HG02623 (cell line): ENCODE results near the gene NRXN3.

ENCODE experiments used
- ATAC-seq: cut with Tn5 transposase; IDR thresholded peaks from one replicate; pipeline ENCODE4 v1.9.1; 2021; ENCODE audit warnings: moderate library complexity; ENCODE audit not compliant: unreplicated experiment

The NRXN3 gene

DNA sequence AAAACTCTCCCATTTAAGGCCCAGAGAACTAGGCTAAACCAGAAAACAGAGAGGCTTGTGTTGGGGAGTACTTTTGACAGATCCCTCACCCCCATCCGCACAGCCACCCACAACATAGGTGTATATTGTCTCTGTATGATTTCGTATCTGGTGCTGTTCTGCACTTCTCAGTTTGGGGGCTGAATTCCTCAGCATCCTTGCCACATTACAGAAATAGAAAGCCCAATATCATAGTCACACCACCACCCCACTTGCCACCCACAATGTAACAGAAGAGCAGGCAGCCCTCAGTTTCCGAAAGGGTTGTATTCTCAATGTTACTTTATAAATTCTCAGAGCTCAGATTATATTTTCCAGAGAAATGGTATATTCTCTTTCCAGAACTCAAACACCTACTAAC, 1090.2 kb downstream of the NRXN3 start:
- ATAC-seq = no peak

DNA sequence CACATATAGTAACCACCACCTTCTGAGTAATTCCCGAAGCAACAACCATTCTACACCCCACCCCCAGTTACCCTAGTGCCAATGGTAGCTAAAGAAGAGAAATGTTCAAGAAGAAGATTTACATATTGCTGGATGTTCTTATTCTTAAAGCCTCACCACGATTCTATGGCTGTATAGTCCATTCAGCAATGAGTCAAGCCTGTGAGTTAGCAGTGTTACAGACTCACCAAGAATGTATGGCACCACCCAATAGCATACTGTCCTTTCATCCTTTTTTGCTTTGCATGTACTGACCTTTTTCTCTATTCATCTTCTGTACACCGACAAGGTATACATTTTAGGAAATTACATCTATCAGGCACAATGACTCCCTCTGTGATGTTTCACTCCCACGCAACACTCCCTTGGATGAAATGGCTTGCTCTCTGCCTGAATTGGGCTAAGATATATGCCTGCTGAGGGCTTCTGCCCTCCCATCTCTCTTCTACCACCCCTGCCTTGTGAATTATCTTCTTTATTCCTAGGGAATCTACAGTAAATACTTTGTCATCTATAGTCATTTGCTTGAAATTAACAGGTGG, 1095.3 kb downstream of the NRXN3 start:
- ATAC-seq = no peak

DNA sequence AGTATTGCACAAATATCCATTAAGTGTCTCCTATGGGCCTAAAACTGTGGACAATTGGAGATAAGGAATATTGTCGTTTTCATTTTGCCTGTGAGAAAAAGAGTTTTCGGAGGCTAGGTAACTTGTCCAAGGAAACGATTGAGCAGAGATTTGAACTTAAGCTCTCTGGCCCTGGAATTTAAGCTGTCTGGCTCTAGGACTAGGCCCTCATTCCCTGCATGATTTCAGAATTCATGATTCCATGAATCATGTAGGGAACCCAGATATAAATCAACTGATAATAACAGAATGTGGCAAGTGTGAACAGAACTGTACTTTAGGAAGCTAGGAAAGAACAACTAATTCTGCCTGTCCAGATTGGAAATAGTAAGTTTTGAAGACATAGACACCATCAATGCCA, 1100.2 kb downstream of the NRXN3 start:
- no peak for ATAC-seq

DNA sequence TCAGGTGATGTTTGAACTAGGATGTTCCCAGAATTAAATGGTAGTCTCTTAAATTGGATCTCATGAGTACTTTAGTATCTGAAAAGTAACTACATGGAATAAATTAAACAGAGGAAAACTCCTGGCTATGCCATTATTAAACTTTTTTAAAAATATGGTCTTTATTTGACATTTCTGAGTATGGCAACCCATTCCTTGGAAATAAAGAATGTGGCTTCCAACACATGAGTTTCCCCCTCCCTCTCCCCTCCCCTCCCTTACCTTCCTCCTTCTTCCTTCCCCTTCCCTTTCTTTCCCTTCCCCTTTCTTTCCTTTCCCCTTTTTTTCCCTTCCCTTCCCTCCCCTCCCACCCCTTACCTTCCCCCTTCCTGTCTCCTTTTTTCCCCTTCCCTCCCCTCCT, 1100.9 kb downstream of the NRXN3 start:
- no peak for ATAC-seq

DNA sequence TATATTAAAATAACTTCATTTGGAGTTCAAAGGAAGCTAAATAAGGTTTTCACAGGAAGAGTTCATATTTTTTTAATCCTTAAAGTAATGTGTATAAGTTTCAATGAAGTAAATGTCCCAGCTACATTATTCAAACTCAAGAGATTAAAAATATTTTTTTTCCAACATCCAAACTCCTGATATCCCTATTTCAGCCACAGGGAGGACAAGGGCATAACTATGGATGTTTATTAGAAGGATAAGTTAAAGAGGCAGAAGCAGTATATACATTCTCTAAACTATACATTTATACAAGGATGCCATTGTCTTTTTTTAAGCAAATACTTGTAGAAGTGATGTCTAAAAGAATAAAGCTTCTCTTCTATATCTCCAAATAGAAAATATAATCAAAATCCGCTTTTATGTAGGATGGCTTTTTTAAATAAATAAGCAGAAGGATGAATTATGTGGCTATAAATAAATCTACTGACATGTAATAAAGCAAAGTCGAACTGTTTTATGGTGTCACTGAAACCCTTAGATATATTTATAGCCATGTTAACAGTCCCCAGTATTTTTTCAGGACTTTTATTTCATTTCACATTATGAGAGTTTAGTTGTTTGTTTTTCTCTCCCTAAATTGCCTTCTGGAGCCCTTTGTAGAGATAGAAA, 1104.6 kb downstream of the NRXN3 start:
- ATAC-seq = no peak

DNA sequence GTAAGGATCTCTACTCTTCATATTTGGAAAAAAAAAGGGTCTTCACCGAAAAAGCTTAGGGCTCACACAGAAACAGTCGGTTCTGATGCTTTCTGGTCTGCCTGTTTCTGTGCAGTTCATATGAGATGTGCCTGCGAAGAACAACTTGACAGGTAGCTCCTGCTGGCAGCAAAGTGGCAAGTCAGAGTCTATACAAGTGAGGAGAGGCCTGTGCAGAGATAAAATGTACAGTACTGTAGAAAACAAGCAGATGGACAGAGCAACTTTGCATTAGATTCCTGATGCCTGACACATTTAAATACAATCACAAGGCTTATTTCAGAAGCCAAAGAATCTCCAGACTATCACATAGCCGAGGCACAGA, 1105.1 kb downstream of the NRXN3 start:
- no peak for ATAC-seq

DNA sequence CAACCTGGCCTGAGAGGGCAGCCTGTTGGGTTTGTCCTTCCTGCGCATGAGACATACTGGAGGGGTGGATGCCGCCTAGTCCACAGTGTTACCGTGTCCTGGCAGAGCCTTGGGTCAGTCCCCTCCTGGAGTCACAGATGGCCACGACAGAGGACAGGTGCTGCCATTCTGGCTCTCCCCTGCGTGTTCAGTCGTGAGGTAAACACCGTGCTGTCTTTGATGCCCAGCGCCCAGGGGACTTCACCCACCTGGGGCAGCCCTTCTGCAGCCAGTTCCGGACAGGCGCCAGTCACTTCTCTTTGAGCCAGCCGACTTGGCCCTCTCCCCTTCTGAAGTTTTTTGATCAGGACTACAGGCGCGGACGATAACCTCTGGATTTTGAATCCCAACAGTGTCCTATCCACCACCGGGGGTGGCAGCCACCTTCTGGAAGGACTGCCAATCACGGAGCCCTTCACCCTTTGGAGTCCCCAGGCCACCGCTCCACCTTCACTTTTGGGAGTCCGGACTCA, 1108.2 kb downstream of the NRXN3 start:
- ATAC-seq = no peak

DNA sequence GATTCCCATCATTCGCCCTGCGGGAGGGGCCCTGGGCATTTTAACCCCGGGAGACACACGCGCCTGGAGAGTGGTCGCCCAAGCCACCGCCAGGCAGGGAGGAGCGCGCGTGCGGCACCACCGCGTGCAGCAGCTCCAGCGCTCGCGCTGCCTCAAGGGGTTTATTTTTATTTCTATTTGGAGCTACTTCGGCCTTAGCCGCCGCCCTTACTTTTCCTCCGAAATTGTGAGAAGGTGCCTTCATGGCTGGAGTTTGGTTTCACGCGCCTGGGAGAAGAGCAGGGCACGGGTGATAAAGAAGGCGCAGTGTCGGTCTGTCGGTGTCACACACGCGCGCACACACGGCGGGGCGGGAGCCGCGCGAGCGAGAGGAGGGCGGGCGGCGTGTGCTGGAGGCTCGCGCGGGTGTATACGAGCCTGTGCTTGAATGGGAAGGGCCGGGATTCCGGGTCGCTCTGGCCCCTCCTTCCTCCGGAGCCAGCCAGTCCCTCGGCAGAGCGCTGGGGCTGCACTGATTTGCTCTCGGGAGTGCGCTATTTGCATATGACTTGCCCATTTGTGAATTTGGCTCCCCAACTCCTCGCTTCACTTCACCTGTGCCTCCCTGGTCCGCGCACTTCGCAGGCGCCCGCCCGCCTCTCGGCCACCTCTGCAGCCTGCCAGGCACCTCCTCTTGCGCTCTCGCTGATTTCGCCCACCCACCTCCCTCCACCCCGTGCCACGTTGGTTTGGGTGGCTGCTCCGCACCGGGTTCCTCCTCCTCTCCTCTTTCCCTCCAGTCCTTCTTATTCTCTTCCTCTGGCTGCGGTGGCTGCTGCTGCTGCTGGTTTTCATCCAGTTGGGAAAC, 1108.8 kb downstream of the NRXN3 start:
- ATAC-seq = no peak

DNA sequence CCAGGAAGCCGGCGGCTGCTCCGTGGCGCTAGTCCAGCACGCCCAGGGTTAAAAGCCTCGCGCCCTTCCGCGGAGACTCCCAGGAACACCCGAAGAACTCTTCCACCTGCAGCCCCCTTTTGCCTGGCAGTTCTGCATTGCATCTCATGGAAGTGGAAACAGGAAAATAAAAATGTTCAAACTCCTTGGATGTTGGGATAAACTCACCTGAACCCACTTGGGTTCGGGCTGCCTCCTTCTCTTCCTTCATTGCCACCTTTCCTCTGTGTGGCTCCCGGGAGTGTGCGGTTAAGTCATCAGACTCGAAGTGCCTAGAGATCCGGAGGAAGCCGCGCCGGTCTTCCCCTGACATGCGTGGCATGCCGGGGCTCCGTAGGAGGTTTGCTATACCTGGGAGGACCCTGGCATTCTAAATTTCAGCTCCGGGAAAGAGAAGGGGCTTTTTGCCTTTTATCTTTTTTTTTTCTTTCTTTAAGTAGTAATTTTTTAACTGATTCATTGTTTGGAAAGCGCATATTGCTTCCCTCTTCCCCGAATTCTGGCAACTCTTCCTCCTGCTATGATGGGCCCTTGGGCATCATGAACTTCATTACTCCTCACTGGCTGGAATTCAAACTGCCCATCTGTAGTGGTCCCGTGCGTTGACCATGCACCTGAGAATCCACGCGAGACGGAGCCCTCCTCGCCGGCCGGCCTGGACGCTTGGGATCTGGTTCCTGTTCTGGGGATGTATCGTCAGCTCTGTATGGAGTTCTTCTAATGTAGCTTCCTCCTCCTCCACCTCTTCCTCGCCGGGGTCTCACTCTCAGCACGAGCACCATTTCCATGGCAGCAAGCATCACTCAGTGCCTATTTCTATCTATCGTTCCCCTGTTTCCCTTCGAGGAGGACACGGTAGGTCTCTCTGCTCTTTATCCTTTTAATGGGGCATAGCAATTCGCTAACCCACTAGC, 1109.7 kb downstream of the NRXN3 start:
- no peak for ATAC-seq

DNA sequence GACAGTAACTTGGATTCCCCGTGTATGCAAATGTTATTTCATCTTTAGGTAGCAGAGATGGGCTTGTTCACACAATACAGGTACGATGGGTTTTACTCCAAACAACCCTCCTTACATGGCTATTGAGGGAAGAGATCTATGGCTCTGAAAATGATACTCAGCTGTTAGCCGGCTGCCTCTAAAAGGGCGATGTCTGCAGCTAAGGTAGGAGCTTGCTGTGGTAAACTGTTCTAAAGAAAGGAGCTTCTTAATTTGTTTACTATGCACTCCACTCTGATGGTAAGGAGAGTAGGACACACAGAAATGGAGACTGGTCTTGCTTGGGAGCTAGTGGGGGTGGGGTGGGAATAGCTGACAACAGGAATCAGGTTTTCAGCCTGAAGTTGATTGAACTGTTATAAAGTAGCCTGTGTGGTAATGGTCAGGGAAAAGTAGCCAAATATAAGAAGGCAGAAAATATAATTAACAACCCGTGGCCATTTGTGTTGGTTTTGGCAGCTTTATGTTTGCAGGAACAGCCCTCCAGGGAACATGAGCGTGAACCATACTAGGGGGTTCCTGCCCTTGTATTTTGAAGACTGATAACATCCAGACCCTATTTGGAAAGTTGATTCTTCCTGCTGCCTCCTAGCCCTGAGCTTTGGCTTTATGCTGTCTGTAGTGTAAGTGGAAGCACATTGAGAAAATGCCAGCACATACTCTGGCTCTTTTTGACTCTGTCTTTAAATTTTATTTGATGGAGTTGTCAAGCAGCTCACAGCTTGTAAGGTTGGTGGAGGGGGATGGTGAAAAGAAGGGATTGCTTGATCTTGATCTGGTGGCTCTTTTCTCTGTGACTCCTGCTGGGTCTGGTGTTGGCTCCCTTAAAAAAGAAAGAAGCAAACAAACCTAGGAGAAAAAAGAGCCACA, 1111.3 kb downstream of the NRXN3 start:
- ATAC-seq = no peak

DNA sequence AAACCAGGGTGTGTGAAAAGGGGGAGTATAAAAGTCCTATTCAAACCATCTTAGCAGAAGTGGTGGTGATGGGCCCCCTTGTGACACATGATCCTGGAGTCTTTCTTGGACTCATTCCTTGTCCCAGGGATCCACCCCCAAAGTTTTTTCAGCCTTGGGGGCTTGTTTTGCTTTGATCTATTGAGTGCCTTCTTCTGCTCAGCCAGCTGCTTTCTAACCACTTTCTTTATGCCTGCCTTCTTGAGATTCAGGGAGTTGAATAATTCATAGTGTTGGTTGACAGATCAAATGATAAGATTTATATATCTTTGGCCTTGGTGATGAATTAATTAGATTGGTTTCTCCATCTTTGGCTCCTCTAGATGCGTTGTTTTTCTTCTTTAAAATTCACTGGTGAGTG, 1114.4 kb downstream of the NRXN3 start:
- no peak for ATAC-seq

DNA sequence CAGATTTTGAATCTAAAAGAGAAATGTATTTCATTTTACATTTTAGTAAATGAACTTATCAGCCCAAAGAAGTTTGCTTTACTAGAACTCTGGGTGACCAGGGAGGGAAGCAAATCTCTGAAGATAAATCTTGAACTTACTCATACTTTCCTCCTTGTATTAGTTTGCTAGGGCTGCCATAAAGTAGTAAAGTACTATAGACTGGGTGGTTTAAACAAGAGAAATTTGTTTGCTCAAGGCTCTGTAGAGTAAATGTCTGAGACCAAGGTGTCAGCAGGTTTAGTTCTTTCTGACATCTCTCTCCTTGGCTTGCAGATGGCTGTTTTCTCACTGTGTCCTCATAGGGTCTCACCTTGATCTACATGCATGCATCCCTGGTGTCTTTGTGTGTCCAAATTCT, 1115.1 kb downstream of the NRXN3 start:
- no peak for ATAC-seq

DNA sequence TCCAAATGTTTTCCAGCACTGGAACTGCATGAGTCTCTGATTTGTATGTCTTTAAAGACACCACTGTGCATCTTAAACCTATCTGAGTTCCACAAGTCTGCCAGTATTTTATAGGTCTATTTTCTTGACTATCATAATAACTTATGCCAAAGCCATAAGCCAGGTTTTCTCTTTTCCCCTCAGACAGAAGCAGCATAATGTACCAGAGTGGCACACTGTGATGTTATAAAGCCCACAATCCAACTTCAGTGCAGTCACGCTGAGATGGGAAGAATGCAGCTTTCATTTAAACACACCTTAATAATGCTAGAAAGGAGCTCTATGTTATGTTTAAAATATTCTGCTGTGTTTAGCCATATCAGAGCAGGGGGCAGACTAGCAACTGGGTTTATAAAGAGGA, 1117.8 kb downstream of the NRXN3 start:
- no peak for ATAC-seq

DNA sequence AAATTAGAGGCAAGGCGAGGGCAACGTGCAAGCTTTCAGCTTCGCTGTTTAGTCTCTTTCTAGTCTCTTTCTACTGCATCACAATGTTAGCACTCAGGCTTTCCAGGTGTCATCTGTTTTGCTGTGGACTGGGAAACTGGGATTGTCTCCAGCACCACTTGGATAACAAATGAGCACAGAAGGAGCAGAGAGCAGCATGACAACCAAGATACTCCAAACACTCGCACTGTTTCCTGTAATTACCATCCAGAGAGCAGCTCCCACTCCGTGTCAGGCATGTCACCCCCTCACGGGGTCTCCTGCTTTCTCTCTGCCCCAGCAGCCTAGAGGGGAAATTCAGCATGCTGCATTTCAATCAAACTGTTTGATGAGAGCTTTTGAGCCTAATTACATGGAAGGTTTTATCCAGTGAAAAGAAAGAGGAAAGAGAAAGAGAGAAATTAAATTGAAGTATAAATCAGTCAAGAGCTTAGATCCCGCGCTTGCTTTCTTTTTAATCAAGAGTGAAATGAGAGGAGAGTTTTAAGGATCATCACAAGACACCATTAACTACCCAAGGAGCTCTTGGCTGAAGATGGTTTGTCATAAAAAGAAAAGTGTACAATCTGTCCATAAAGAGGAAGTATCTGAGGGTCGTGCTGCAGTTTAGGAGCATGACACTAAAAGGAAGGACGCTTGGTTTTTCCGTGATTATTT, 1123.5 kb downstream of the NRXN3 start:
- no peak for ATAC-seq

DNA sequence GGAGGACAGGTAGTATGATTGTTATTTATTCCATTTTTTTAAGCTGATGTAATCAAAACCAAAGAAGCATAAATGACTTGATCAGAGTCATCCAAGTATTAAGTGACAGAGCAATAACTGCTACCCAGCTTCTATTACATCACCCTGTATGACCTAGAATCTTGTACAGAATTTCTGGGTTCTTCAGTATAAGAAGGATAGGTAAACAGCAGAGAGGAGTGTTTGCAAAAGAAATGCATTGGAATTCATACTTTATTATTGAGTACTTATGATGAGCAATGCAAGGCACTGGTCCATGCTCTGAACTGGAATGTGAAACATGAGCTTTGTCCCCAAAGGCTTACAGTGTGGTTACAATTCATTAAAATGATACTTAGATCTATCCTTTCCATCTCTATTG, 1124.3 kb downstream of the NRXN3 start:
- ATAC-seq = no peak

DNA sequence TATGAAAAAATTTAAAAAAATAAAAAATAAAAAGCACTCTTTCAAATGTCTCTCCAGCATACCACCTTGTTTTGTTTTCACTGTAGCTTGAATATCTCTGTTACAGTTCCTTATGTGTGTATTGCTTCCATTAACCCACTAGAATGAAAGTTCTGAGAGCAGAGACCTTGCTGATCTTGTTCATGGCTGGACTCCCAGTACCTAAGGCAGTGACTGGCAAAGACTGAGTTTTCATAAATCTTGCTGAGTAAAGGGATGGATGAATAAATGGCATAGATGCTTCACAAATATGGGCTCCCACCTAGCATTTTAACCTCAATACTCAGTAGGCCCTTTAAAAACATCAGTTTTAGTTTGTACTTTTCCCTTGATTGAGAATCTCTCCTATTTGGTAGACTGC, 1125.2 kb downstream of the NRXN3 start:
- ATAC-seq = no peak

DNA sequence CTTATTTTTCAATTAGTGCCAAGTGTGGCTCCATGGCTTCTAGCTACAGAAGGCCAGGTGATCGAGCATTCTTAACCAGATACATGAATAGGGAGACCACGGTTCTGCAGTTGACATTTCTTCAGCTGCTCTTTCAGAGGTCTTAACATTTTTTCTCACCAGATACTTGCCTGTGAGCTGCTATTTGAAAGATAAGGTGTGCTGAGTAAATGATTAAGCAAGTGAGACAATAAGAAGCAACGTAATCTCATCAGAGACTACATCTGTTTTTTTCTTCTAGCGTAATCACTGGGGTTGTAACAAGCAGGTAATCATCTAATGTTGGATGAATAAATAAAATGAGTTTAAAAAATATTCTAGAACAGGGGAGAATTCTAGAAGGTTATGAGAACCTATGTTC, 1128.2 kb downstream of the NRXN3 start:
- no peak for ATAC-seq

DNA sequence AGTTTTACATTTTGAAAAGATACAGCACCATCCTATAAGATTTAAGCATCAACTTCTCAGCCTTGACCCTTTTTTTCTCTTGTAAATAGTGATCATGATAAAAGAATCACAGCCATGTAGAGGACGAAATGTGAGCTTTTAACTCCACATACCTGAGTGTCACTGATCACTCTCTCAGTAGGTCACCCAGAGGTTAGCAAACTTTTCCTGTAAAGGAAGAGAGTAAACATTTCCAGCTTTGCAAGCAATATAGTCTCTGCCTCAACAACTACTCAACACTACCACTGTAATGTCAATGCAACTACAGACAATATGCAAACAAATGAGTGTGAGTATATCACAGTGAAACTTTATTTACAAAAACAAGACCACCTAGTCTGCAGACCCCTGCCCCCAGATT, 1129.0 kb downstream of the NRXN3 start:
- ATAC-seq = no peak

DNA sequence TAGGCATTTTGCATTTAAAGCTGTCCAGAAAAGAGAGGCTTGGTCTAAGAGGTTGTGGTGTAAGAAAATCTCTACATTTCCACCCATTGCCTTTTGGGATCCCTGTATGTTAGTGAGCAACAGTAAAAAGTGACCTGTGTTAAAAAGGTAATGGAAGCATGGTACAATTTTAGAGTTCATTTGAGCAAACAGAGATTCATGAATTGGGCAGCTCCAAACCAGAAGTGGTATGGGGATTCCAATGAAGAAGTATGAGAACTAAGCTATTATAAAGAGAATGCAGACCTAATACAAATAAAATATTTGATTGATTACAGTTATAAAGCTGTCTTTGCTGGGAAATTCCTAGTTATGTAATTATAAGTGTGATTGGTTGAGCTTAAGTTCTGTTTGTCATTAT, 1134.1 kb downstream of the NRXN3 start:
- no peak for ATAC-seq
